Measurements from ENCODE around the gene SLC38A3.
A peak's percentile ranks its signal among the peaks of the same experiment; 100 is the strongest.

Gene SLC38A3

DNA sequence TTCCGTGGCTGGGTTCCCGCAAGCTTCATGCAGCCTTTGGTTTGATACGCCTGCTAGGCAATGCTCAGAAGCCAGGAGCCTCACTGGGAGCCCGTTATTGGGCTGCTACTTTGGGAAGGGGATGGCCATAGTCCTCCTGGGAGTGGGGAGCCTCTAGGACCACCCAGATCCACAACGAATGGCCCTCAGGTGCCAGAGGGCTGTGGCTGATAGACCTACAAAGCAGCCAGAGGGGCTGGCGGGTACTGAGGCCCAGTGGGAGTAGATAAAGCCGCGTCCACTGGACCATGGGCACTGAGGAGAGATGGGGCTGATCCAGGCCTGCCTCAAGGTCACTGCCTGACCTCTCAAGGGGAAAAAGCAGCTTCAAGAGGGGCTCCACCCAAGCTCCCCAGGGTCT is 12.9 kb upstream of the SLC38A3 start:
- DNase-seq (ENCODE audit: low read depth): no peak

DNA sequence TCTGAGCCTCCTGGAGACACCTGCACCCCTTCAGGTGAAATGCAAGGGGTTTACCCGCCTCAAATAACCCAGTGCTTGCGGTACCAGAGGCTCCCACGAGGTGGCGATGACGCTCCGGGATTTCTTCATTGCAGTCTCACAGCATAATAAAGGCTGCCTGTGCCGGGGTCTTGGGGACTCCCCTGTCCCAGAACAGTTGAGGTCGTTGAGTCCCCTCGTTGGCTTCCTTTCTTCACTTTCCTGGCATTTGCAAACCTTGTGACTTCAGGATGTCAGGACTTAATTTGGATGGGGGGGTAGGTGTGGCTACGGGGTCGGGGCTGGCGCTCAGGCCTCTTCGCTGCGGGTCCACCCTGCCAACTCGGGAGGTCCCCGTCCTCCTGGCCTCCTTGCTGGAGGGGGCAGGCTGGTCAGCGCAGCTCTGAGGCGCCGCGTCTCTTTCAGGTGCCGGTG is 12.4 kb upstream of the SLC38A3 start:
- peak; percentile 50 for DNase-seq (ENCODE audit: low read depth)

DNA sequence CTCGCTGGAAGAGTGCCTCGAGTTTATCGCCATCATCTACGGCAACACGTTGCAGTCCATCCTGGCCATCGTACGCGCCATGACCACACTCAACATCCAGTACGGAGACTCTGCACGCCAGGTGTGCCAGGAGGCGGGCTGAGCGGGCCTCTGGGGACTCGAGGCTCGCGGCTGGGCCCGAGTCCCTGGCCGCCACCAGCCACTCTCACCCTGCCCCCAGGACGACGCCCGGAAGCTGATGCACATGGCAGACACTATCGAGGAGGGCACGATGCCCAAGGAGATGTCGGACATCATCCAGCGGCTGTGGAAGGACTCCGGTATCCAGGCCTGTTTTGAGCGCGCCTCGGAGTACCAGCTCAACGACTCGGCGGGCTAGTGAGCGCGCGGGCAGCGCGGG is 11.8 kb upstream of the SLC38A3 start:
- no peak for DNase-seq (ENCODE audit: low read depth)

DNA sequence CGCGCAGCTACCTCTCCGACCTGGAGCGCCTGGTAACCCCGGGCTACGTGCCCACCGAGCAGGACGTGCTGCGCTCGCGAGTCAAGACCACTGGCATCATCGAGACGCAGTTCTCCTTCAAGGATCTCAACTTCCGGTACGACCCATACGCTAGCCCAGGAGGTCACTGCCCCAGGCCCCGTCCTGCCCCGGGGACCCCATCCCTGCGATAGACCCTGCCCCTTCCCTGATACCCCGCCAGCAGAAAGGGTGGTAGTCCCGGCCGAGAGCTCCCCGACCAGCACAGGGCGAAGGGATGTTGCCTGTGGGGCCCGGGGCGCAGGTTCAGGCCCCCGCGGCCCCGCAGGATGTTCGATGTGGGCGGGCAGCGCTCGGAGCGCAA is 11.3 kb upstream of the SLC38A3 start:
- DNase-seq (ENCODE audit: low read depth): no peak

DNA sequence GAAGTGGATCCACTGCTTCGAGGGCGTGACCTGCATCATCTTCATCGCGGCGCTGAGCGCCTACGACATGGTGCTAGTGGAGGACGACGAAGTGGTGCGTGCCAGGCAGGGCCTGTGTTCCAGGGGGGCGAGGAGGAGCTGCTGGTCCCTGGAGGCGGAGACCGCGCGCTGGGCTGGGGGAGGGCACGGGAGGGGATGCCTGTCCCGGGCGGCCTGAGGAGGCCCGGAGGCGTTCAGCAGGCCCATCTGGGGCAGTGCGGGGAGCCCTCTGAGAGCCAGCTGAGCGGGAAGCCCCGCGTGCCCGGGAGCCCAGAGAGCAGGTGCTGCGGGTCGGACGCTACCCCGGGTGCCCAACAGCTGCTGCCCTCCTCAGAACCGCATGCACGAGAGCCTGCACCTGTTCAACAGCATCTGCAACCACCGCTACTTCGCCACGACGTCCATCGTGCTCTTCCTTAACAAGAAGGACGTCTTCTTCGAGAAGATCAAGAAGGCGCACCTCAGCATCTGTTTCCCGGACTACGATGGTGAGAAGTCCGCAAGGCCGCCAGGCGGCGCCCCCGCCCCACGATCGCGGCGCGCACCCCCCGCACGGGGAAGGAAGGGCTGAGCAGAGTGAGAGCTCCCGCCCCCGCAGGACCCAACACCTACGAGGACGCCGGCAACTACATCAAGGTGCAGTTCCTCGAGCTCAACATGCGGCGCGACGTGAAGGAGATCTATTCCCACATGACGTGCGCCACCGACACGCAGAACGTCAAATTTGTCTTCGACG is 10.8 kb upstream of the SLC38A3 start:
- peak; percentile 72 for DNase-seq (ENCODE audit: low read depth)

DNA sequence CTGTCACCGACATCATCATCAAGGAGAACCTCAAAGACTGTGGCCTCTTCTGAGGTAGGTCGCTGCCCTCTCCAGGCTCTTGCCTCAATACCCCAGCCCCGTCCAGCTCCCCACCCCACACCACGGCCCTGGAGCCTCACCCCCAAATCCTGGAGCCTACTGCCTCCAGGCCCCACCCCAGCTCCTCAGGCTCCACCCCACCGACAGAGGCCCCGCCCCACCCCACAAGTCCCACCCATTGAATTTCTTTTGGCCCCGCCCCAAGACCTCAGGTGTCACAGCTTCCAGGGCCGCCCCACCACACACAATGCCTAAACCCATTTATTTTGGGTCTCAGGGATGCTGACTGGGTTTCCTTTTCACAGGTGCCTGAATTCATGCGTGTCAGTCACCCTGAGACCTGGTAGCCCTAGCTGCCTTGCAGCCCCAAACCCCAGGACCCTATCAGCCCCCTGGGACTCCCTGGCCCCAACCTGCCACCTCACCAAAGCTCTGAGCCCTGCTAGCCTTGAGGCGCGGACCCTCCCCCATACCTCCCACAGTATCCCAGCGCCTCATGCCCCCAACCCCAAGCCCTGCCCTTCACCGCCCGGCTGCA is 10.1 kb upstream of the SLC38A3 start:
- DNase-seq (ENCODE audit: low read depth): no peak

DNA sequence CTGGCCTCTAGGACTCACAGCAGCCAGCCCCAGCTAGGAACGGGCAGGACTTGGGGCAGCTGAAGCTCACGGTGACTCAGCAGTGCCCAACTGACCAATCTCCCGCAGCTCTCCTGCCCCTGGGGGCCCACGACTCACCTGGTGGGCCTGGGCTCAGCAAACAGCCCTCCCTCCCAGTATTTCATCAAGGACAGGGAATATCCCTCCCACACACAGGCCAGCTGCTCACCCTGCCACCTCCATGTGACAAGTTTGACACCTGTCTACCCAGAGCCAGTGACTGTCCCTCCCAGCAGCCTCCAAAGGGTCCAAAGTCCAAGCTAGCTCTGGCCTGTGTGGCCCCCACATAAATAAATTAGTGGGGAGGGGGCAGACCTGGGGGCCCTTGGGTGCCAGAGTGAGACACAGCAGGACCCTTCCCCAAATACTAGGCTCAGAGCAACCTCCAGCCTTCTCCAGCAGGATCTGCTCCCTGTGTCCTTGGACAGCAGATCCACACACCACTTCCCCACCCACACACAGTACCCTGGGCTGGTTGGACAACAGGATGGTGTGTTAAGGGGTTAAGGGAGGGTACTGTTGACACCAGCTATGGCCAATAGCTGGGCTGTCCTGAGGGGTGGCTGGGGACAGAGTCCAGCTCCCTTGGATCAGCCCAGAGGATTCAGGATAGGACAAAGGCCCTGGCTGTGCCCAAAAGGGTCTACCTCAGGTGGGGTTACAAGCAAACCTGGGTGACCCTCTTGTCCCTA is 9.4 kb upstream of the SLC38A3 start:
- DNase-seq (ENCODE audit: low read depth): no peak

DNA sequence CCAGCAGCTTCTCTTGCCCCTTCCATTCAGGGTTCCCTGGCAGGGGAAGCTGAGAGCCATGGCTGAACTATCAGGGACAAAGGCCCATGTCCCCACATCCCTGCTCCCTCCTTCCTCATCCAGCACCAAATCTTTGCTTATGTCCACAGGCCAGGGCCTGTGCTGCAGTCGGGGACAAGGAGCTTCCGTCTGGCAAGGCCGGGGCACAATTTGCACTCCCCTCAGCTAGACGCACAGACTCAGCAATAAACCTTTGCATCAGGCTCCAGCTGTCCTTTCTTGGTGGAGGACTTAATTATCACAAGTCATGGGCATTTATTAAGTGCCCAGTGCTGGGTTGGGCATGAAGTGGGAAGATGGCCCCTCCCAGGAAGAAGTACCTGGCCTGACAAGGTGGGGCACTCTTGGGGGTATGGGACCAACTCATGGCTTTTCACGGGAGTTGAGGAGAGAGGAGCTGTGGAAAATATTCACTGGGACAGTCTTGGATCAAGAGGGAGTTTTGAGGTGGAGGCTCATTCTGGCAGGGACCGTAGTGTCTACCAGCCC is 8.7 kb upstream of the SLC38A3 start:
- DNase-seq (ENCODE audit: low read depth): no peak

DNA sequence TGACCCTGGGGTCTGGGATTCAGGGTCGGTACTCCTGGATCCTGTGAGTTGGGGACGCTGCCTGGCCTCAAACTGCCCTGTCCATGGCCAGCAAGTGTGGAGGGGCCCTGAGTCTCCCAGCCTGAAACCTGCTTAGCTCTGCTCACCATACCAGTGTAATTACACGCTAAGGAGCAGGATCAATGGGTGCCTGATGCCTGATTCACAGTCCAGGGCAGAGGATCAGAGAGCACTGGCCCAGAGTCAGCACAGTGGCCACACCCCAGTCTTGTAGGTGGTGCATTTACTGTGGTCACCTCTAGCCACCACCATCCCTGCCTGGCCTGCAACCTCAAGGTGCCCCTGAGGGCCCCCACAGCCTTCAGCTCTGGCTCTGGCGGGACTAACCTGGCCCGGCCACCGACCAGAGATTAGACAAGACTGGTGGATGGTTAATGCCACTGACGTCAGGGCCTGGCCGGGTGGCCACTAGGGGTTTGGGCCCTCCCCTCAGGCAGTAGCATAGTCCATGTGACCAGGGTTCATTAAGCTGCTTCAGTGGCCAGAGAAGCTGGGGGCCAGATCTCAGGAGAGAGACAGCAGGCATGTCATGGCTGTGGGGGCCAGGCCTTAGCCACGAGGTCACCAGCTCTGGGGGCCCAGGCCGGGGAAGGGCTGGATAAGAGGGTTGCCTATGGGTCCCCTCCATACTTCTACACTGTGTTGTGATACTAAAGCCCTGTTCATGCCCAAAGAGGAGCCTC is 3.3 kb upstream of the SLC38A3 start:
- DNase-seq (ENCODE audit: low read depth): no peak

DNA sequence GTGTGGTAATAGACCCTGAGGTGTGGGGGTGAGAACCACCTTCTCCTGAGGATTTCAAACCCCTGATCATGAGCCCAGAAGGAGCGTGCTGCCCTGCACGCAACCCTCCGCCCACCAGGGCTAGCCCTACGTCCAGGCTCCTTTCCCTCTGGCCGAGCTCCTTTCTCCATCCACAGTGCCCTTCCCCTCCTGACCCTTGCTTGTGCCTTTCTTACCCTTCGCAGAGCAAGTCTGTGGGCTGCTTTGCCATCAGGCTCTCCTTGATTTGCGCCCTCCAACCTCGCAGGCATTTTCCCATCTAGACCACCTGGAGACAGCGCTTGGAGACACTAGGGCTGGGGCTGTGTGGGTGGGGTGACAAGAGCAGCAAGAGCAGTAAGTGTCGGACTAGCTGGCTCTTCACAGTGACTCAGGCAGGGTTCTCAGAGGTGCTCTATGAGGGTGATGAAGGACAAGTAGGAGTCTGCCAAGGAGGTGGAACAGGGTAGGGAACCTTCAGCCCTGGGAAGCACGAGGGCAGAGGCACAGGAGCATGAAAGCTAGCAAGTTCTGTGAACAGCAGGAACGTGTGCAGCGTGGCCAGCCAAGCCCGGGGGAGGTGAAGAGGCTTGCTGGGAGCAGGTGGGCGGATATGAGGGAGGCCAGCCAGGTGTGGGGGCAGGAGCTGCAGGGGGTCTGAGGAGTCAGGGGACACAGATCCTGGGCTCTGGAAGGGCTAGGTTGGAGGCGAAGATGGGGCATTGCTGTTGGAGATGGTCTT is 2.5 kb upstream of the SLC38A3 start:
- DNase-seq (ENCODE audit: low read depth): no peak

DNA sequence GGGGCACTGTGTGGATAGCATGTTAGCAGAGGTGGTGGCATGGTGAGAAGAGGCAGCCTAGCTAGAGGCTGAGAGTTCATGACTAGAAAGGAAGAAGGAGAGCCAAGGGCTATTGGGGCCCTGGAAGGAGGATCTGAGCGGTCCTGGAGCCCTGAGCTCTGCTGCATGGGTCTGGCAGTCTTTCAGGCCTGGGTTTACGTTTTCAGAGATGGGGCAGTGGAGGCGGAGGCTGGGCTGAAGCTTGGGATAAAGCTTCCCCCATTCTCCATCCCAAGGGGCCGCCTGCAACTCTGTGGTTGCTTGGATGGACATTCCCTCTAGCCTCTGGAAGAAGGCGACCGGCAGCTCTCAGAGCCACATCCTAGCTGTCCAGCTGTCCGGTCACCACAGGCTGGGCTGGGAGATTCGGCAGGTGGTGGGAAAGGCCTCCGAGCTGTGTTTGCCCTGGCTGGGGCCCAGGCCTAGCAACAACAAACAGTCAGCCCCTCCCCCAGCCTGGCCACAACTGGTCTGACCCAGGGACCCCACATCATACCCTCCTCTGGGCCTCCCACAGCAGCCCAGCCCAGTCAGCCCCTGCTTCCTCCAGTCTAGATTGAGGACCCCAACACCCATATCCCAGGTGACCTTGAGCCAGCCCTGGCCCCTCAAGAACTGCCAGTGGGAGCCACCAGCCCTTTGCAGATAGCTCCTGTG is 1.8 kb upstream of the SLC38A3 start:
- DNase-seq (ENCODE audit: low read depth): no peak

DNA sequence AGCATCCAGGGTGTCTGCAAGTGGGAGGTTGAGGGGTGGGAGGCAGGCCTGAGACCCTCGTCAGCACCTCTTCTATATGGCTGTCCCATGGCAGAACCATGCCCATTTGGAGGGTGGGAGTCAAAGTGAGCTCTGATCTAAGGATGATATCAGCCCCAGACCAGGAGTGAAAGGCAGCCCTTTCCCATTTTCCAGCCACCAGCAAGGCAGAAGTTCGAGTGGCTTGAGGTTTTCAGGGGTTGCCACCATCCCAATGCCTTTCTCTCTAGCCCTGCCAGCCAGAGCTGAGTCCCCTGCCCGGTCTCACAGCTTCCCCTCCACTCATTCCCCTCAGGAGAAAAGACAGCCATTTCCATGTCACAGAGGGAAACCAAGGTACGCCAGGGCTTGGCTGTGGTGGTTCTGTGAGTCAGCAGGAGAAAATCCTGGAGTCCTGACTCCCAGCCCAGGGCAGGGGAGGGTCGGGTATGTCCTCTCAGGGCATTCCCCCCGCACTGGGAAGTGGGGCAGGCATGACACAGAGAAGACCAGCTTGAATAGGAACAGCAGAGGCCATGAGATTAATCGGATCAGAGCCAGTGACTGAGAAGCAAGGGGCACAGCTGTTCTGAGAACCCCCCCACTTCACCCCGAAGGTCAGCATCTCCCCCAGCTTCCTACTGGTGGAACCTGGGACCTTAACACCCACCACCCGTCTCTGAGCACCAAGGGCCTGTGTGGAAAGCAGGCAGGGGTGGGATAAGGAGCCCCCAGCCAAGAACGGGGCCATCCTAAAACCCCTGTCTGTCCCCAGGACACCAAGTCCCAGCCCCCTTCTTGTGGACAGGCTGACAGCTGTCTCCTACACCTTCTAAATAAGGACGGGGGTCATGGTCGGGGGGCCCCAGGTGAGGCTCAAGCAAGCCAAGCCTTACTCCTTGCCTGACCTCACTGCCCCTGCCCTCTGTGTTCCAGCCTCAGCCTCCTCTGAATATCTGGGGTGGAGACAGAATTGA is 965 bp upstream of the SLC38A3 start:
- DNase-seq (ENCODE audit: low read depth): no peak

DNA sequence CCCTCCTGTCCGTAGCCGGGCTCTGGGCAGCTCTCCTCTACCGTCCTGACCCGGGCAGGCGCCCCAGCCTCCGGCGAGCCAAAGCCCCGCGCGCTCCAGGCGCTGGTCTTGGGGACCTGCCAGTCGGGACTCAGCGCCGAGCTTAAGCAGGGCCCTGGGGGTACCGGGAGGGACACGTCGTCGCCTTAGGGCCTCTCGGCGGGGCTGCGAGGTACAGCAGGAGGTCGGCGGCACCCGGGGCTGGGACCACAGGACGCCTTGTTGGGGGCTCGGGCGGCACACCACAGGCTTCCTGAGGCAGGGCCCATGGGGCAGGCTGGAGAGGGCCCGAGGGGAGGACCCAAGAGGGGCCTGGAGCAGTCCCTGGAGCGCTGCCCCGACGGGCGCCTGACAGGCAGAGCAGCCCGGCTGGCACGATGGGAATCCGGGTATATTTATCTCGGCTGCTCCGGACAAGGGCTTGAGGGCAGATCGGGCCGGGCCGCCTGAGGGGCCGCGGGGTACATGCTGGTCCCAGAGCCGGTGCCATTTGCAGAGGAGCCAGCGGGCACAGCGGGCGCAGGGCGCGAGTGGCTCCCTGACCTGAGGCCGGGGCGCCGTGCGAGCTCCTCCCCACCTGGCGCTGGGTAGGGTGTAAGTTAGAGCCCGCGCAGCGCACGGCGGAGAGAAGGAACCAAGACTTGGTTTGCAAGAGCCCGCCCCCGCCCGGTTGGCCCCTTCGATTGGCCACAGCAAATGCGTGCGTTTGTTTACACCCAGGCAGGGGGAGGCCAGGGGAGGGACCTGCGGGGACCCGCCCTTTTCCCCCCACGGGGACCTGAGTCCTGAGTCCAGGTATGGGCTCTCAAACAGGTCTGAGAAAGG is 574 bp downstream of the SLC38A3 start:
- peak; percentile 18 for DNase-seq (ENCODE audit: low read depth)

DNA sequence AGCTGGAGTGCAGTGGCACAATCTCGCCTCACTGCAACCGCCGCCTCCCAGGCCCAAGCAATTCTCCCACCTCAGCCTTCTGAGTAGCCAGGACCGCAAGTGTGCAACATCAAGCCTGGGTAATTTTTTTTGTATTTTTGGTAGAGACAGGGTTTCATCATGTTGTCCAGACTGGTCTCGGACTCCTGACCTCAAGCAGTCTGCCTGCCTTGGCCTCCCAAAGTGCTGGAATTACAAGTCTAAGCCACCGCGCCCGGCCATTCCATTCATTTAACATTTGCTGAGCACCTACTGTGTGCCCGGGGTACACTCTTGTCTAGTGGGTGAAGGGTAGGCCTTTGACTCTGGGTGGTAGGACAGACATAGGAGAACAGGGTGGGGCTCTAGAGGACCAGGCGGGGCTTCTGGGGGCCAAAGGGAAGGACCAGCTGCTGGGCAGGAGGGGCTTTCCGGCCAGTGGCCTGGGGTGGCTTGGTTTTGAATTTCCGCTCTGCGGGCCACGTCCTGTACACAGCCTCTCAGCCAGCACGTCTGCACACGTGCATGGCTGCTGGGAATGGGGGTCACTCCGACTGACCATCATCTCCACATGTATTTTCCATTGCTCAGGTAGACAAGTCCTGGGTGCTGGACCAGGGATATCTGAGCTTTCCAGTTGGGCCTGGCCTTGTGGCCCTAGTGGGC is 2.4 kb downstream of the SLC38A3 start:
- DNase-seq (ENCODE audit: low read depth): no peak

DNA sequence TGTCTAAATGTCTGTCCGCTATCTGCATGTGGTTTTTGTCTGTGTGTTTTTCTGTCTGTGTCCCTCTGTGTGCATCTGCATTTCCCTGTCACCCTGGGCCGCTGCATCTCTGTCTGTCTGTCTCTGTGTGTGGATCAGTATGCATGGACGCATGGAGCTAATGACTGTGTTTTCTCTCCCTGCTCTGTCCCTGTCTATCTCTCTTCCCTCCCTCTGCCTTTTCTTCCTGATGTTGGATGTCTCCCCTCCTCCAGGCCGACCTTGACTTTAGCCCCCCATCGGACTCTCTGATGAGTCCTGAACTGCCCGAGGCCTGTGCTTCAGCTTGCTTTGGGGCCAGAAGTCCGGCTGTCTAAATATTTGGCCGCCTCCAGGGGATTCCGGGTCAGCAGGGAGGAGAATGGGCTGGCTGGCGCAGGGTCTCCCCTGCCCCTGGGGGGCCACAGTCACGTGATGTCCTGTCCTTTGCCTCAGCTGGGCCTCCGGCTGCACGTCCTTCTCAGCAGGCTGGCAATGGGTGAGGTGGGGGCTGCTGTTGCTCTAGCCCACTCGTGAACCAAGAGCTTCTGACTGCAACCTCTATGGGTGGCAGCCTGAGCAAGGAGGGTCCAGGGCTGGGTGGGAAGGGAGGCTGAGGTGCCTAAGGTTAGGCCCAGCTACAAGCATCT is 3.7 kb downstream of the SLC38A3 start:
- DNase-seq (ENCODE audit: low read depth): no peak

DNA sequence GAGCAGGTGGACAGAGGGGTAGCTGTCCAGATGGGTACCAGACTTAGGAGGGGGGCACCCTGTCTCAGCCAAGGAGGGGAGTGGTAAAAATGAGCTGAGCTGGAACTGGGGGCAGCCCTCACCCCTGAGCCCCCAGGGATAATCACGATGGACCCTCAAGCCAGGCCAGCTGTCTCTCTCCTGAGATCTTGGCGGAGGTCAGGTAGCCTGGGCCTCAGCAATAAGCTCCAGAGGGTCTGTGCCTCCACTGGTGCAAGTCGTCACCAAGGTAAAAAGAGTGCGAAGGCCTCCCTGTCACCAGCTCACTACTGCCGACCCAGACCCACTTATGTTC is 5.1 kb downstream of the SLC38A3 start:
- no peak for DNase-seq (ENCODE audit: low read depth)
